Sigmoid colon (tissue), 4 donors: ENCODE measurements around the gene SLCO2A1.

Experiments used
- POLR2A ChIP-seq, 2 donors: fragments of 450-650 bp; IDR thresholded peaks; one replicate each; pipeline ENCODE4 v1.6.1; 2016; ENCODE audit warnings: antibody characterized with exemption in 2 of 2, mild to moderate bottlenecking in 2 of 2, moderate library complexity in 2 of 2
- POLR2AphosphoS5 ChIP-seq, 4 donors: sonication (generic); formaldehyde crosslinking; IDR thresholded peaks; one replicate each; pipeline ENCODE4 v1.6.1; 2017; ENCODE audit warnings: antibody characterized with exemption in 4 of 4
- TF ChIP-seq, protein P1 (sequence below), 4 experiments: fragments of 450-650 bp in 3 of 4; fragments of 200-600 bp in 1 of 4; IDR thresholded peaks; one replicate each; pipeline ENCODE4 v1.5.1; 2016 to 2019; ENCODE audit warnings: antibody characterized with exemption in 4 of 4, mild to moderate bottlenecking in 3 of 4, moderate library complexity in 2 of 4

DNA sequence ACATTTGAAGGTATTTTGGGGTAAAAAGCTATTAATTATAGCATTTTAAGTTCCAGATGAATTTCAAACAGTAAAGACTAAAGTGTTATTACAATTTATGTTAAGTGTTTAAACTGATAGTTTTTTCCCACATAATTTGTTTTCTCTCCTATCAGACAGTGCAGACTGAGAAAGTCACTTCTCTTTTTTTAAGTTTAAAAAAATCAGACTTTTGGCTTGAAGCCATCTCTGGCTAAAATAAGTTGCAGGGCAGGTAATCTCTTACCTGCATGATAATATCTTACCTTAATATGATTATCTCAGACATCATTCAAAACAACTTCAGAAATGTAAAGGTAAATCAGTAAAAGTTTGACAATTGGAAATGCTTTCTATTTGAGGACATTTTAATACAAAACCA lies 112.6 kb downstream of the SLCO2A1 start:
- TF ChIP-seq, protein P1, sequence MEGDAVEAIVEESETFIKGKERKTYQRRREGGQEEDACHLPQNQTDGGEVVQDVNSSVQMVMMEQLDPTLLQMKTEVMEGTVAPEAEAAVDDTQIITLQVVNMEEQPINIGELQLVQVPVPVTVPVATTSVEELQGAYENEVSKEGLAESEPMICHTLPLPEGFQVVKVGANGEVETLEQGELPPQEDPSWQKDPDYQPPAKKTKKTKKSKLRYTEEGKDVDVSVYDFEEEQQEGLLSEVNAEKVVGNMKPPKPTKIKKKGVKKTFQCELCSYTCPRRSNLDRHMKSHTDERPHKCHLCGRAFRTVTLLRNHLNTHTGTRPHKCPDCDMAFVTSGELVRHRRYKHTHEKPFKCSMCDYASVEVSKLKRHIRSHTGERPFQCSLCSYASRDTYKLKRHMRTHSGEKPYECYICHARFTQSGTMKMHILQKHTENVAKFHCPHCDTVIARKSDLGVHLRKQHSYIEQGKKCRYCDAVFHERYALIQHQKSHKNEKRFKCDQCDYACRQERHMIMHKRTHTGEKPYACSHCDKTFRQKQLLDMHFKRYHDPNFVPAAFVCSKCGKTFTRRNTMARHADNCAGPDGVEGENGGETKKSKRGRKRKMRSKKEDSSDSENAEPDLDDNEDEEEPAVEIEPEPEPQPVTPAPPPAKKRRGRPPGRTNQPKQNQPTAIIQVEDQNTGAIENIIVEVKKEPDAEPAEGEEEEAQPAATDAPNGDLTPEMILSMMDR (IDR thresholded peaks at IDR 0.05) = no peak
- TF ChIP-seq POLR2A (IDR thresholded peaks at IDR 0.05) (no peak), POLR2AphosphoS5 (IDR thresholded peaks at IDR 0.05) (no peak)
